Activated CD4-positive, alpha-beta T cell treated with anti-CD3 and anti-CD28 coated beads, Interleukin-2, Interleukin-6, amounts not matched to agents 100 ng/mL and 50 ng/mL, durations not matched to agents 16 hours and 8 hours (primary cell): Measurements from ENCODE around the gene AQP10.
"Not testable (repeated sequence)": the region's sequence is repeated elsewhere in the genome, so short reads cannot be mapped to it uniquely, and the experiment has no call there.

Source experiments
- DNase-seq: peaks from one replicate; pipeline ENCODE4 v3.0.0-alpha.2; 2020

AQP10 gene

DNA sequence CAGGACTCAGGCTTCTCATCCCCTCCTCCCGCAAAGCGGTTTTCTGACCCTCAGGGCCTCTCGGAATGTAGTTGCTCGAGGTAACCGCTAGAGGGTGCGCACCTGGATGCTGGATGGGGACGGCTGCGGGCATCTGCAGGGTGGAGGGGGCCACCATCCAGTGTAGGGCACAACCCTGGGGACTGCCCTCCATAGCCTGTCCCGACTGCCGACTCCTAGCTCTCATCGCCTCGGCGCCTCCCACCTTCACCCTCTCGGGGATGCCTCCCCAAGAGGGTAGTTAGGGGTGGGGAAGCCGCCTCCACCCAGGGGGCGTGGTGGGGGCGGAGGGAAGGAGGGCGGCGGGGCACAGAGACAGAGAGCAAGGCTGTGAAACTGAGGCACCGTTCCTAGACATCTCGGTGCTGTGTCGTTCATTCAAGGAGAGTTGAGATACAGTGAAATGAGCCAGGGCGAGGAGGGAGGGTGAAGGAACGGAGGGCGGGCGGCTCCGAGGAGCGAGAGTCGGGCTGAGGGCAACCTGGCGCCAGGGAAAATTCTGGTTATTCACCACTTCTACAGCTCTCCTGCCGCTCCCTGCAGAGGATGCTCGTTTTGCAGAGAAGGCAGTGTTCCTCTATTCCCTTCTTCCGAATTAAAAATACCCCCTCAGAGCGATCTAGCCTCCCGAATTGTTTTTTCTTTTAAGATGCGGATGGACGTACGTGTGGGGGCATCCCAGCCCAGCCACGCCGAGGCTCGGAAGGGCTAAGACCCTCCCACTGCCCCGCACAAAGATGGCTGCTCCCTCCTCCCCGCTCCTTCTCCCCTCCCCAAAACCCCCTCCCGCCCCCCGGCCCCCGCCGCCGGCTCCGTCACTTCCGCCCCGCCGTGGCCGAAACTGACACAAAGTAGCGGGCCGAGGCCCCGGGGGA is 4.0 kb downstream of the AQP10 start, which contains the start of gene ATP8B2:
TSS of gene ATP8B2 (plus strand) at position 857 of the 914 bp plus-strand sequence. CDS start 2,617 bp downstream, outside the sequence.
- DNase-seq, result peak; percentile 92

DNA sequence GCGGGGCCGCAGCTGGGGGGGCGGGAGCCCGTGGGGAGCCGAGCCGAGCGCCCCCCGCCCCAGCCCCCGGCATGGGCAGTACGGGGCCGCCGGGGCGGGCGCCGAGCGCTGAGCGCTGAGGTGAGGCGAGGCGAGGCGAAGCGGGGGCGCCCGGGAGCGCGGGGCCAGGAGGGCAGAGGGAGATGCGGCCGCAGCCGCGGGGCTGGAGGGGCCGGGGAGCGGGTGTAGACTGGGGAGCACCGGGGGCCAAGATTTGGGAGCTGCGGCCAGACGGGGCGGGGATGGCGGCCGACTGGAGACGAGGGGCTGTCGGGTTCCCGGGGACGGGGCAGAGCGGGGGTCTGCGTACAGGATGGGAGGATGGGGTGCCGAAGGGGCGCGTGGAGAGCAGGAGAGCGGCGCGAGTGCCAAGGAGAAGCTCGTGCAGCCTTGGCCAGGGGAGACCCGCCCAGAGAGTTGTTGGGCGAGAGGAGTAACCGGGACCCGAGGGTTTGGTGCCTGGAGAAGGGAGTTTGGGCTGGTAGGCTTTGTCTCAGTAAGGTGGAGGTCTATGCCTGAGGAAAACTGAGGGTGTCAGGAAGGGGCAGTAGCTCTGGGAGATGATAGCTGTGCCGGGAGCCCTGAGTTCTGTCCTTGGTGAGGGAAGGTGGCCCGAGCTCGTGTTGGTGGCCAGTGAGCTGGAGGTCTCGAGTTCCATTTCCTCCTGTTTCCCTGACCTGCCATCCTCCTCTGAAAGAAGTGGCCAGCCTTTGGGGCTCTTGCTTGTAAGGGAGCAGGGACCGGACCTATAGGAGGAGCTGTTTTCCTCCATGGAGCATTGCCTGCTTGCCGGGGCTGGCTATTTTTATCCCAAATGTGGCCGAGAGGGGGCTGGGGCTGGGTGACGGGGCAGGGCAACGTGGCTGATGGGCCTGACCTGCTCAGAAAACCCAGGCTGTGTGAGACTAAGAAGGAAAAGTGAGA is 5.0 kb downstream of the AQP10 start:
- DNase-seq, result peak; percentile 65

- DNase-seq, result peak; percentile 28
Observed at GRCh38 chr1:154326546-154327465, 5.9 kb downstream of the AQP10 start.

GRCh38 chr1:154327466-154328317 is 6.8 kb downstream of the AQP10 start:
- DNase-seq, result peak; percentile 28

DNA sequence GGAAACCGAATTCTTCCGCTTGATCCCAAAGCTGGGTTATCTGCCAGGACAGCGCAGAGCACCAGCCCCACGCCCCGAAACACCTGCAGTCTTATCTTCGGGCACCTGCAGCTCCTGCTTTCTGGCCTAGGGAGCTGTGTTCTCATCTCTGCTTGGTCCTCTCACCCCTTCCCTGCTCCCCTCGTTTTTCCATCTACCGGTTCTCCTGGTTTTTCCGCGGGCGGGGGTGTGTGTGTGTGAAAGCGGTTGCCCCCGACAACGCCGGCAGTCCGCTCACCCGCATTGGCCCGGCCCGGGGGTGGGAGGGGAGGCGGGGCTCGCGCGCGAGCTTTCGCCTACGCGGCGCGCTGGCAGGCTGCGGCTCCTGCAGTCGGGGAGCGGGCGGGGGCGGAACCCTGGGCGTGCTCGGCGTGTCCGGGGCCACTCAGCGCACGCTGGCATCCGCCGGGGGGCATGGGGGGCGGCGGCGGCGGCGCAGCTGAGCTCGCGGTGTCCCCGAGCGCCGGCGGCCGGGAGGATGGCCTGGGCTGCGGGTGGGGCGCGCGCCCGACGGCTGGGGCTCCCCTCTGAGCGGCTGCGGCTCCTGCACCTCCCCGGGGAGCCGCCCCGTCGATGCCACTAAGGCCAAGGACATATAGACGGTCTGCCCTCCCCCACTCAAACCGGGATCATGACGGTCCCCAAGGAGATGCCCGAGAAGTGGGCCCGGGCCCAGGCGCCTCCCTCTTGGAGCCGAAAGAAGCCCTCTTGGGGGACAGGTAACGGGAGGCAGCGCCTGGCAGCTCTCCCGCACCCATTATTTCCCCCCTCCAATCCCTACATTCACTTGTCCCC is 7.6 kb downstream of the AQP10 start:
- DNase-seq, result peak; percentile 90

GRCh38 chr1:154329152-154329521 is 8.2 kb downstream of the AQP10 start:
- DNase-seq, result no peak

GRCh38 chr1:154329551-154330131 is 8.7 kb downstream of the AQP10 start:
- DNase-seq, result no peak

GRCh38 chr1:154330669-154331068 is 9.8 kb downstream of the AQP10 start:
- DNase-seq, result no peak

DNA sequence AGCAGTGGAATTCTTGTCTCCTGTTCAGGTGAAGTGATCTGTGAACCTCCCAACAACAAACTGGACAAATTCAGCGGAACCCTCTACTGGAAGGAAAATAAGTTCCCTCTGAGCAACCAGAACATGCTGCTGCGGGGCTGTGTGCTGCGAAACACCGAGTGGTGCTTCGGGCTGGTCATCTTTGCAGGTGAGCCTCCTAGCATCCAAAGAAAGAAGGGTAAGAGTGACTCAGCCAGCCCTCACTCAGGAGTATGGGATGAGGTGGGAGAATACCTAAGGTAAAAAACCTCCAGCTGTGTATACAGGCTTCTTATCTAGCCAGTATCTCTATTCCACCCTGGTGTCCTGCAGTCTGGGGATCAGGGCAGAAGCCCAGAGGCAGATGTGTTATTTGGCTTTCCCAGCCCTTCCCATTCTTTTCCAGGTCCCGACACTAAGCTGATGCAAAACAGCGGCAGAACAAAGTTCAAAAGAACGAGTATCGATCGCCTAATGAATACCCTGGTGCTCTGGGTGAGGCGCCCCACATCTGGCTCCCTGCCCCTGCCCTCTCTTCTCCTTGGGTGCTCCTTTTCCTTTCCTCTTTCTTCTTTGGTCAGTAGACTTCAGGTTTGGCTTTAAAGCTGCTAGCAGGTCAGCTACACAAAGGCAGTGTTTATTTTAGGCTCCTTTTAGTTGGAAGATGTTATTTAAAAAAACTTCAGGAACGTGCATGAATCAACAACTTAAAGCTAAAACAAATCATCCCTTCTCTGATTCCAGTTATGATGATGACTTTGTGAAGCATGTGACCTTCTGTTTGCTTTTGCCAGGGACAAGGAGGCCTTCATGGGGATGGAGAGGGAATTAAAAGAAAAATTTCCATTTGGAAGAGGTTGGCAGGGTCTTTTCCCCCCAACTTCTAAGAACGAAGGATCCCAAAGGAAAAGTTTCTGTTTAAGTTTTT is 13.5 kb downstream of the AQP10 start:
- DNase-seq, result no peak

GRCh38 chr1:154335025-154335714 is 14.3 kb downstream of the AQP10 start:
- DNase-seq, result peak; percentile 94

- DNase-seq, result no peak
Observed at GRCh38 chr1:154337253-154337894, 16.5 kb downstream of the AQP10 start.

DNA sequence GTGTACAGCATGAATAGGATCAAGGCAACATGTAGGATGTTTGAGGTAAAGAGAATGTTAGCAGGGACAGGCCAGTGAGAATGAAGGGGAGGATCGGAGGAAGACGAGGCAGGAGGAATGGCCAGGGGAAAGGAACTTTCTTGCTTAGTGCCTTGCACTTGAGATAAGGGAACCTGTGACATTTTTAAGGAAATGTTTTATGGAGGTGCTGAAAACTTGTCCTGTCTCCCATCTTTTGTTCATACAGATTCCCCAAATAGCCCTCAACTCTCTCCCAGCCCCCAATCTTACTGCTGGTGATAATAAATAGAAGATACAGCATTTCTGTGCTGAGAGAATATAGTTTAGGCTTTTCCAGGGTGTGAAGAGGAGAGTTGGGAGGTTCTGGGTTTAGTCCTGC is 18.0 kb downstream of the AQP10 start:
- no peak for DNase-seq

GRCh38 chr1:154341366-154341765 is 20.5 kb downstream of the AQP10 start:
- not testable (repeated sequence) for DNase-seq

DNA sequence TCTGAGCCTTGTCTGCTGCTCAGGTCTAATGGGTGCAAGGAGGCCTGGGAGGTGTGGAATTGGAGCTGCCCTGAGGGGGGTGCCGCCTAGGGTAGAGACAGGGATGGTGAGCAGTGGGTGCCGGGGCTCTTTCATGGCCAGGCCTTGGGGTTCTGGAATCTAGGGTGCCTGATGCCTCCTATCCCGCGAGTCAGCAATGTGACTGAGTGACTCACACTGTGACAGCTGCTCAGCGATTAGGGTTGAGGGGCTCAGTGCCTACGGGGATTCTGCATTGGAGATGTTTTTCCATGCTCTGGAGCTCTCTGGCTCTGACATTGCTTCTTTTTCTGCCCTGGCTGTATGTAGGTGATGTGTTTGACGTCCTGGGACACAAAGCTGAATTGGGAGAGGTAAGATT is 21.2 kb downstream of the AQP10 start:
- no peak for DNase-seq

GRCh38 chr1:154342836-154343472 is 22.1 kb downstream of the AQP10 start:
- DNase-seq, result peak; percentile 83

GRCh38 chr1:154344977-154345837 is 24.3 kb downstream of the AQP10 start:
- peak; percentile 81 for DNase-seq
